SU-DHL-6 (cell line): ENCODE measurements around the gene SUPT3H.

Experiments
- EZH2phosphoT487 ChIP-seq: fragments of 200-600 bp; sonication (generic), shearing (Covaris generic); conservative IDR thresholded peaks from 2 replicates; pipeline ENCODE4 v1.6.1; 2018; ENCODE audit warnings: mild to moderate bottlenecking, antibody characterized with exemption, low read length, moderate library complexity, mixed read lengths
- TF ChIP-seq, protein P1 (sequence below): fragments of 200-600 bp; sonication (generic); IDR thresholded peaks from one replicate; pipeline ENCODE4 v1.5.1; 2017; ENCODE audit warnings: antibody characterized with exemption, mild to moderate bottlenecking, low read length, moderate library complexity; ENCODE audit not compliant: insufficient read depth, poor library complexity, severe bottlenecking

DNA sequence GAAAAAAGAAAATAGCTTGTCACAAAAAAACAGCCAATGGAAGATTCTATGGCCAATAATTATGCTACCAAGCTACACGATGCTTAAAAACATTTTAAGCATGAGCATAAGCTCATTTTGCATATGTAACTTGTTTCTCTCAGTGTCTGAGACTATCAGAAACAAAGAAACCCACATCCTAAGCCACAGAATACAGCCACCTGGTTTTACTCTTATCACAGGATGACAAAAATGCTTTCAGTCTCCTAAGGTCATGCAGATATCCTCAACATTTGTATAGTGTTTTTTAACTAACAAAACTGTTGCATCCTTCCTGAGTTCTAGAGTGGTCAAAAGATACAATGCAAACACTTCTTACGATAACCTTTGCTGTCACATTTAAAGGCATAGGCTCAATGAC, 221.7 kb downstream of the SUPT3H start:
- no peak for TF ChIP-seq EZH2phosphoT487
- TF ChIP-seq, protein P1, sequence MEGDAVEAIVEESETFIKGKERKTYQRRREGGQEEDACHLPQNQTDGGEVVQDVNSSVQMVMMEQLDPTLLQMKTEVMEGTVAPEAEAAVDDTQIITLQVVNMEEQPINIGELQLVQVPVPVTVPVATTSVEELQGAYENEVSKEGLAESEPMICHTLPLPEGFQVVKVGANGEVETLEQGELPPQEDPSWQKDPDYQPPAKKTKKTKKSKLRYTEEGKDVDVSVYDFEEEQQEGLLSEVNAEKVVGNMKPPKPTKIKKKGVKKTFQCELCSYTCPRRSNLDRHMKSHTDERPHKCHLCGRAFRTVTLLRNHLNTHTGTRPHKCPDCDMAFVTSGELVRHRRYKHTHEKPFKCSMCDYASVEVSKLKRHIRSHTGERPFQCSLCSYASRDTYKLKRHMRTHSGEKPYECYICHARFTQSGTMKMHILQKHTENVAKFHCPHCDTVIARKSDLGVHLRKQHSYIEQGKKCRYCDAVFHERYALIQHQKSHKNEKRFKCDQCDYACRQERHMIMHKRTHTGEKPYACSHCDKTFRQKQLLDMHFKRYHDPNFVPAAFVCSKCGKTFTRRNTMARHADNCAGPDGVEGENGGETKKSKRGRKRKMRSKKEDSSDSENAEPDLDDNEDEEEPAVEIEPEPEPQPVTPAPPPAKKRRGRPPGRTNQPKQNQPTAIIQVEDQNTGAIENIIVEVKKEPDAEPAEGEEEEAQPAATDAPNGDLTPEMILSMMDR: no peak
